SH-SY5Y (cell line): ENCODE measurements around the gene FKBP10.

Source experiments
- GATA2 ChIP-seq: IDR thresholded peaks from 2 replicates; pipeline ENCODE4 v1.6.1; 2011; ENCODE audit warnings: mild to moderate bottlenecking, low read depth, low read length
- GATA3 ChIP-seq: IDR thresholded peaks from 2 replicates; pipeline ENCODE4 v1.6.1; 2011; ENCODE audit warnings: low read depth, mild to moderate bottlenecking, low read length, moderate library complexity

Gene FKBP10, protein sequence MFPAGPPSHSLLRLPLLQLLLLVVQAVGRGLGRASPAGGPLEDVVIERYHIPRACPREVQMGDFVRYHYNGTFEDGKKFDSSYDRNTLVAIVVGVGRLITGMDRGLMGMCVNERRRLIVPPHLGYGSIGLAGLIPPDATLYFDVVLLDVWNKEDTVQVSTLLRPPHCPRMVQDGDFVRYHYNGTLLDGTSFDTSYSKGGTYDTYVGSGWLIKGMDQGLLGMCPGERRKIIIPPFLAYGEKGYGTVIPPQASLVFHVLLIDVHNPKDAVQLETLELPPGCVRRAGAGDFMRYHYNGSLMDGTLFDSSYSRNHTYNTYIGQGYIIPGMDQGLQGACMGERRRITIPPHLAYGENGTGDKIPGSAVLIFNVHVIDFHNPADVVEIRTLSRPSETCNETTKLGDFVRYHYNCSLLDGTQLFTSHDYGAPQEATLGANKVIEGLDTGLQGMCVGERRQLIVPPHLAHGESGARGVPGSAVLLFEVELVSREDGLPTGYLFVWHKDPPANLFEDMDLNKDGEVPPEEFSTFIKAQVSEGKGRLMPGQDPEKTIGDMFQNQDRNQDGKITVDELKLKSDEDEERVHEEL

GRCh38 chr17:41812381-41813151 is at the start of gene FKBP10:
TSS of gene FKBP10 (plus strand) at chr17:41813004. CDS start at chr17:41813035, 31 bp downstream.
- TF ChIP-seq GATA3 (no peak), GATA2 (no peak)

DNA sequence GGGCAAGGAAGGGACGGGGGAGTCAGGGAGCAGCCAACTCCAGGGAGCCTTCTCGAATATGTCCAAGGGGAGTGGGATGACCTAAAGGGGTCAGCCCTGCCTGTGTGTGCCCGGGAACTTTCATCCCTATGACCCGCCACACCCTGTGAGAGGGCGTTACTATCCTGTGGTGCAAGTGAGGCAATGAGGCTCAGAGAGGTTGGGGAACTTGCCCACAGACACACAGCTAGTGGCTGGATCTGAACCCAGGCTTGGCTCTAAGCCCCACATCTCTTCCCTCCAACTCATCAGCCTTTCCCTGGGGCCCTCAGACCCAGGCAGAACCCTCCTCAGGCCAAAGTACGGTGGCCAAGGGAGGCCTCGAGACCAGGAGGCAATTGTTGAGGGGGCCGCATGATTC is 49.5 kb upstream of the FKBP10 start:
- no peak for TF ChIP-seq GATA2
- no peak for TF ChIP-seq GATA3

DNA sequence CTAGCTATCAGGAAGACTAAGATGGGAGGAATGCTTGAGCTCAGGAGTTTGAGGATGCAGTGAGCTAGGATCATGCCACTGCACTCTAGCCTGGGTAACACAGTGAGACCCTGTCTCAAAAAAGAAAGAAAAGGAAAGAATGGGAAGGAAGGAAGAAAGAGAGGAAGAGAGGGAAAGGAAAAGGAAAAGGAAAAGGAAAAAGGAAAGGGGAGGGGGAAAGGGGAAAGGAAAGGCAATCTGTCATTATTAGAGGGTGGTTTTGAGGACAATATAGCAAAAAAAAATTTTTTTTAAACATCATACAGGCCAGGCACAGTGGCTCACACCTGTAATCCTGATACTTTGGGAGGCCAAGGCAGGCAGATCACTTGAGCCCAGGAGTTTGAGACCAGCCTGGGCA is 46.7 kb upstream of the FKBP10 start:
- TF ChIP-seq GATA2 (no peak), GATA3 (no peak)

DNA sequence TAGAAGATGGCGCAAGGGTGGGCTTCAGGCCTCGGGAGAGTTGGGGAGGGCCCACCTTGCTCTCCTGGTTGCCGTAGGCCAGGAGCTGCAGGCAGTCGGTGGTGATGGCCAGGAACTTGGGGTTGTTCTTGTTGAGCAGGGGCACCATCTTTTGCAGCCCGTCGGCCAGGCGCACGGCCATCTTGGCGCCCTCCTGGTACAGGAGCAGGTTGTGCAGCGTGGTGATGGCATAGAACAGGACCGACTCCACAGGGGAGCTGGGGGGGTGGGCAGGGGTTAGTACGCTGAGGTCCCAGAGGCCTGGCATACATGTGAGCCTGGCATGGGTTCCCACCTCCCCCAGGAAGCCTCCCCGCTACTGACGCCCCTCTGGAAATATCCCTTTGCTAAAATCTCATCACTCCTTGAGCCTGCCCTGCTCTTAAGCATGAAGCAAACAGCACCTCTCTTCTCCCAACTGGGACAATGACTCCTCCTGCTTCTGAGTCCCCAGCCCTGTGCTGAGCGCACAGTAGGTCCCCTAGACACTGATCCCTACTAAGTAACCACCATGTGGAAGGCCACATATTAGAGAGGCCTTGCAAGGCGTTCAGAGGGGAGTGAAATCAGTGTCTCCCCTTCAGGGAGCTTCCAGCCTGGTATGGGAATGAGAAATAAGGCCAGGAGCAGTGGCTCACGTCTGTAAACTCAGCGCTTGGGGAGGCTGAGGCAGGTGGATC is 45.3 kb upstream of the FKBP10 start:
- TF ChIP-seq GATA2 (no peak), GATA3 (no peak)

DNA sequence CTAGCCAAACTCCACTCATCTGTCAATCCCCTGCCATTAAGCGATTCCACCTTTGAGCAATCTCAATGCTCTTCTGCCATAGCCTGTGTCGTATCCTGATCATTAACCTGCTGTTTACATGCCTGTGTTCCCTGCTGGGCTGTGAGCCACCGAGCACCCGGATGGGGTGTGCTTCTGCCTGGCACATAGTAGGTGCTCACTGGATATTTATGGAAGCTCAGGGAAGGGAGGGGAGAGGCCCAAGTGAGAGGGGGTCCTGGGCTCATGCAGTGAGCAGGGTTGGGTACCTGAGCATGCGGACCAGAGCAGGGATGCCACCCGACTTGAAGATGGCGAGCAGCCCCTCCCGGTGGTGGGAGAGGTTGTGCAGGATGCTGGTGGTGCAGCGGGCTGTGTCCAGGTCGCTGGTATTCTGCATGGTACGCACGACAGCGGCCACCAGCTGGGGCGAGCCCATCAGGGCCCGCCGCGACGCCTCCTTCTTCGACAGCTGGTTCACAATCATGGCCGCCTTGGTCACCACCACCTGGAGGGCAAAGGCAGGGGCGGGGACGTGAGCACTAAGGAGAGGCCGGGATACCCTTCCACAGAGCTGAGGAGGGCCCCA is 44.0 kb upstream of the FKBP10 start:
- TF ChIP-seq GATA3, result no peak
- TF ChIP-seq GATA2, result no peak

DNA sequence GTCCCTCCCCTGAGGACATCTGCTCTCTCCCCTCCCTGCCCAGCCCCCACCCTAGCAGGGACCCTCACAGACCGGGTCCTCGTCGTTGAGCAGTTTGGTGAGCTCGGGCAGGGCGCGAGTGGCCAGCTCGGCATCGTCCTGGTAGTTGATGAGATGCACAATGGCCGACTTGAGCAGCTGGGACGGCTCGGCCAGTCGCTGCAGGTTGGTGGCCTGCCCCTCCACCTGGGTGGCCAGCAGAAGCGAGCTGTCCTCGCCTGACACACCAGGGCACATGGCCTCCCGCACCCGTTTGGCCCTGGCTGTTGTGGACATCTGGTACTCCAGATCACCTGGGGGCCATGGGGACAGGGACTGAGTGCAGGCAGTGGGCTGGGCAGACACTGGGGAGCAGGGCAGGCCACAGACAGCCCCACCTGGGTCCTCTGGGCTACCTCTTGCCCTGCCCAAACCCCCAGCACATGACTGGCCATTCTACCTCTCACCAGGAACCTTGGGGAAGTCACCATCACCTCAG is 43.4 kb upstream of the FKBP10 start:
- TF ChIP-seq GATA3, result no peak
- TF ChIP-seq GATA2, result no peak

- TF ChIP-seq GATA3 (no peak), GATA2 (no peak)
These were observed 42.8 kb upstream of the FKBP10 start for GRCh38 chr17:41769985-41770384.

GRCh38 chr17:41771389-41772206 is 41.2 kb upstream of the FKBP10 start:
- TF ChIP-seq GATA2 (no peak), GATA3 (no peak)

DNA sequence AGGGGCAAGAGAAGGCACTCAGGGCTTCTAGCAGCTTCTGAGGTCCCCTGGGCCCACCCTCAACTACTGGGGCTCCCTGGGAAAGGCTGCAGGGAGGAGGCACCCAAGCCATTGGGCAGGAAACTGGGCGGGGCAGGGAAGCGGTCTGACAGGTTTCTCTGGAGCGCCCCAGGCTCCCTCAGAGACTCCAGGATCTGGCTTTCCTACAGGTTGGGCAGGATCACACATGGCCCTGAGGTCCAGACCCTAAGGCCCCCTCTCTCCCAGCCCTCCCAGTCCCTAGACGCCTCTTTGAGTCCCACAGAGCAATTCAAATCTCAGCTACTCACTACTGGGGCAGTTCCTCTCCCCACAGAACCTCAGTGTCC is 40.6 kb upstream of the FKBP10 start:
- no peak for TF ChIP-seq GATA3
- no peak for TF ChIP-seq GATA2

GRCh38 chr17:41772586-41773189 is 40.1 kb upstream of the FKBP10 start:
- TF ChIP-seq GATA3 (no peak), GATA2 (no peak)

- TF ChIP-seq GATA3 (no peak), GATA2 (no peak)
These were observed 39.6 kb upstream of the FKBP10 start for GRCh38 chr17:41773190-41773588.

- no peak for TF ChIP-seq GATA3
- no peak for TF ChIP-seq GATA2
These were observed 39.0 kb upstream of the FKBP10 start for GRCh38 chr17:41773731-41774193.
